GM12873 (cell line): Measurements from ENCODE around the gene MSANTD2.

Experiments used
- CTCF ChIP-seq: IDR thresholded peaks from 2 replicates; pipeline ENCODE4 v1.5.1; 2012; ENCODE audit warnings: low read depth, mild to moderate bottlenecking, moderate library complexity, low read length, control low read depth; ENCODE audit not compliant: insufficient read depth; ENCODE audit errors: missing control alignments

Gene MSANTD2

DNA sequence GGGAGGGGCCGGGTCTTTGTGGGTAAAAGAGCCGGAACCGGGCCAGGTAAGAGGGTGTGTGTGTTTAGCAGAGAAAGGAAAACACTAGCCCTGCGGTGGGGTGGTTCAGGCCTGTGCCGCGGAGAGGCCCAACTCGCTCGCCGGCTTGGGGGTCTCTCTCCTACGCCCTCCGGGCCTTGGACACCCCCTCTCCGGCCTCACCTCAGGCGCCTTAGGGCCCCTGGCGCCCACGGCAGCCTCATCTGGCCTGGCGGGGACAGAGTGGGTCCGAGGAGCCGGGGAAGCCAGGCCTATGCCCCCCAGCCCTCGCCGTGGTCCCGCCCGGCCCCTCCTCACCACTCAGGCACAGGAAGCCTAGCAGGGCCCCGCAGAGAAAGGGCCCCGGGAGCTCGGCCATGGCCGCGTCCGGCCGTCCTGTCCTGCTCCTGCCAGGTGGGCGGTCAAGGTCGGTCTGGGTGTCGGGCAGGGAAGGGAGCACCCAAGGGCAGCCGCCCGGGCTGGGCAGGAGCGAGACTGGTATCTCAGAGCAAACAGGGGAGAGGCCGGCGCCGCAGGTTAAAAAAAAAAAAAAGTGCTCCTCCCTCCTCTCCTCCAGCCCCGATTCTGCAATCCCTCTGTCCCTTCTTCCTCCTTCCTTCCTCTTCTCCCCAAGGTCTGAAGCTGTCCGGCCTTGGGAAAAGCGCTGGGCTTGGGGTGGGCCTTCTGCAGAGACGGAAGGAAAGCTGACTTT is 48.3 kb downstream of the MSANTD2 start, which contains the start of gene VSIG2:
Gene VSIG2 (minus strand): TSS at position 515 of the 730 bp plus-strand sequence. CDS start 118 bp downstream, at position 397.
- no peak for TF ChIP-seq CTCF

DNA sequence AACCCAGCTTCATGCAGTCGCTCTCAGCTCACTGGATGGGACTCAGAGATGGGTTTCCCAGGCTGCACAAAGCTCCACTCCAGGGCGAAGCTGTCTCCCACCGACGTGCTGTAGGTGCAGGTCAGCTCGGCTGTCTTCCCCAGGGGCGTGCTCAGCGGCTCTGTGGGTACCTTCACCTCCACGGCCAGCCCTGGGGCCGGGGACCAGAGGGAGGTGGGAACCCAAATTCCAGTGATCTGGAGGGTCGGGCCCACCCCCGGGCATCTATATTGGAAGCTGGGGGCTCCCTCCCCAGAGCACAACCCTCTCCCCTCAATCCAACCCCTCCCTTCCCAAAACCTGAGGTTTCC is 48.8 kb downstream of the MSANTD2 start:
- TF ChIP-seq CTCF = no peak

DNA sequence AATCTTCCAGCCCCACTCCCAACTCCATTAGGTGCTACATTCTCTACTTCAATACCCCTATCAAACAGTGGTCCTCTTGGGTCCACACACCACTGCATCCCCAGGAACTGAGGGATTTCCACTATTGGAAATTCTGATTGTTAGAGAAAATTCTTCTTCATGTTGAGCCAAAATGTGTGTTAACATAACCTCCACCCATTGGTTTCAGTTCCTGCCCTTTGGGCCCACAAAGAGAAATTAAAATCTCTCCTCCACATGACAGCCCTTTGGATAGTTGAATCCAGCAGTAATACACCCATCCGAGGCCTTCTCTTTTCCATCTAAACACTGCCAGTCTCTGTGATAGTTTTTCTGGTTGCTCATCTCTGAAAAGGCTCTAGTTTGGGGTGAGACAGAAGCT is 50.3 kb downstream of the MSANTD2 start:
- no peak for TF ChIP-seq CTCF

DNA sequence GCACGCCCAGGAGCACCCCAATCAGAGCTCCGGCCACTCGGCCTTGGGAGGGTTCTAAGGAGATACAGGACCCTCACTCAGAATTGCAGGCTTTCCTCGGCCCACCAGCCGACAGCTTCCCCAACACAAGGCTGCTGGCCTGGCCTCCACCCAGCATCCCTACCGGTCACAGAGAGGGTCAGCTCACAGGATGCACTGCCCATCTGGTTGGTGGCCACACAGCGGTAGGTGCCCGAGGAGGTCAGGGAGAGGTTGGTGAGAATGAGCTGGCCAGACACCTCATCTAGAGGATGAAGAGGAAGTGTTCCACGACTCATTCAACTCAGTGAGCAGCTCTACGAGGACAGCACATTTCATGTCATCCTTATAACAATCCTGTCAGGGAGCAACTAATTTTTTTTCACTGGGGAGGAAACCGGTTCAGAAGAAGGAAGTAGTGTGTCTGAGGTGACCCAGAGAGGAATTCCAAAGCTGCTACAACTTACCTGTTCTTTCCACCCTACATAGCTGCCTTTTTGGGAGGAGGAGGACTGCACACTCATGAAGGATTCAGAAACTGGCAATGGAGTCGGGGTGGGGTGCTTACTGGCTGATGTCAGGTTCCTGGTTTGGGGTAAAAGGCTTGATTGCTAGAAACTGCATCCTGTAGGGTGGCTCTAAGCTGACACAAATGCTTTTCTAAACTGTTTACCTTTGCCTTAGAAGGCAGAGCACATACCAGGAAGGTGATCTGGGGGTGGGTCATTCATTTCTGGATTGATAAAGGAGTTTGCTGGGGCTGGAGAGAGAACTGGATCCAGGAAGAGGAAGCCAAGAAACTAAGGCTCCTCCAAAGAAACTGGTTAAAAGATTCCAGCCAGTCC is 51.5 kb downstream of the MSANTD2 start:
- TF ChIP-seq CTCF = no peak

DNA sequence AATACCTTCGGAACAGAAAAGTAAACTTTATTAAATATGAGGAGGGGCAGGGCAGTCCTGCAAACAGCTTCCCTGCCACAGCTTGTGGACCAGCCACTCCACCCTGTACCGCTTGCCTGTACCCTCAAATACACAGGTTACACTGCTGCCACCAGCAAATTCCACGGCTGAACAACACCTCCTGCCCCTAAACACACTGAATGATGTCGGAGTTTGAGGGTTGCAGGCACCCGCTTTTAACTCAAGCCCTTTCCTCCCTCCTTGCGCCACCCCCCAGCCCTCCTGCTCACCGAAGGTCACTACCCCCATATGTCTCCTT is 52.1 kb downstream of the MSANTD2 start:
- TF ChIP-seq CTCF = no peak

- TF ChIP-seq CTCF = no peak
These were observed 52.7 kb downstream of the MSANTD2 start for GRCh38 chr11:124747406-124748099.
